AG04449 (cell line): ENCODE results near the gene STPG2.
"Not testable (repeated sequence)": the region's sequence is repeated elsewhere in the genome, so short reads cannot be mapped to it uniquely, and the experiment has no call there.

ENCODE experiments used
- CTCF ChIA-PET: fragments of 350-600 bp; formaldehyde crosslinking; extraction: SDS; loops from one replicate; lab custom pipeline; 2021; ENCODE audit warnings: antibody characterized with exemption; lab: Yijun Ruan, JAX
- POLR2A ChIA-PET: fragments of 400-600, 350-600 bp; formaldehyde crosslinking; extraction: SDS; loops from one replicate; lab custom pipeline; 2020; ENCODE audit warnings: antibody characterized with exemption, inconsistent platforms; lab: Yijun Ruan, JAX
- DNase-seq: peaks from one replicate; pipeline ENCODE4 v3.0.0-alpha.2; 2010; ENCODE audit warnings: low read depth, low spot score
- H3K4me3 ChIP-seq: 2 replicates; pipeline ENCODE4 v1.5.1; 2011; ENCODE audit warnings: low read depth, mild to moderate bottlenecking, control low read depth, low read length
- CTCF ChIP-seq: IDR thresholded peaks from one replicate; pipeline ENCODE4 v1.5.1; 2011; ENCODE audit warnings: mild to moderate bottlenecking, moderate library complexity, low read length, control low read depth, inconsistent platforms; ENCODE audit not compliant: insufficient read depth; ENCODE audit errors: missing control alignments

Gene STPG2

GRCh38 chr4:97646997-97647396 lies 496.3 kb downstream of the STPG2 start:
- ChIA-PET CTCF (no interaction called here), POLR2A (no interaction called here)

GRCh38 chr4:97645071-97645821 lies 498.0 kb downstream of the STPG2 start:
- no peak overlapping the region for H3K4me3 ChIP-seq
- TF ChIP-seq CTCF: no peak
- no peak for DNase-seq
- POLR2A ChIA-PET: no interaction called here
- CTCF ChIA-PET: no interaction called here

More at GRCh38 chr4:97646997-97647396, 496.3 kb downstream of the STPG2 start:
- H3K4me3 ChIP-seq: no peak overlapping the region
- DNase-seq: no peak
- TF ChIP-seq CTCF: no peak

GRCh38 chr4:97643179-97643578 lies 500.1 kb downstream of the STPG2 start:
- ChIA-PET CTCF (no interaction called here), POLR2A (no interaction called here)
- TF ChIP-seq CTCF: no peak
- DNase-seq: no peak
- H3K4me3 ChIP-seq: no peak overlapping the region

- no peak for DNase-seq
- CTCF ChIA-PET: no interaction called here
- H3K4me3 ChIP-seq: no peak overlapping the region
- TF ChIP-seq CTCF: no peak
- POLR2A ChIA-PET: no interaction called here
Measured at GRCh38 chr4:97639961-97640360, 503.3 kb downstream of the STPG2 start.

GRCh38 chr4:97633831-97634230 lies 509.4 kb downstream of the STPG2 start:
- H3K4me3 ChIP-seq, CTCF ChIA-PET, POLR2A ChIA-PET, DNase-seq: not testable (repeated sequence)

- POLR2A ChIA-PET: no interaction called here
- DNase-seq: no peak
- no peak for TF ChIP-seq CTCF
- H3K4me3 ChIP-seq: no peak overlapping the region
- CTCF ChIA-PET: no interaction called here
Measured at GRCh38 chr4:97627750-97628149, 515.5 kb downstream of the STPG2 start.

- no peak overlapping the region for H3K4me3 ChIP-seq
- ChIA-PET POLR2A (no interaction called here), CTCF (no interaction called here)
- no peak for TF ChIP-seq CTCF
- no peak for DNase-seq
Measured at GRCh38 chr4:97624204-97624603, 519.1 kb downstream of the STPG2 start.
